Left cardiac atrium (tissue), 4 donors: ENCODE measurements around the gene MYCBPAP. TPM values are rescaled to one million over a fixed set of nuclear protein-coding genes. Genes with fewer than 3 reads are reported as not detected.

Experiments used
- ATAC-seq, 2 donors: fragments of 200-7000 bp; cut with Tn5 transposase; one replicate each; pipeline ENCODE4 v1.9.1; 2020; ENCODE audit warnings: mild to moderate bottlenecking in 2 of 2, moderate library complexity in 2 of 2
- DNase-seq: peaks from one replicate; pipeline ENCODE4 v3.0.0-alpha.2; 2020
- intact Hi-C, 2 donors: fragments of 100-400 bp; cut with DNase I; formaldehyde crosslinking; loops; one replicate each; pipeline versions ENCODE4 v1.14.1 to v1.15.1; 2022 to 2023
- total RNA-seq, 2 donors: library from RNA; stranded (reverse); fragmentation: NEBNext Ultra II Directional; extraction: Animal tissue kit (Norgen Biotek cat#: 25700); gene quantifications; one replicate each; pipeline ENCODE4 v1.2.1, GENCODE V29; 2021
- donor health status: DM: no; HTN: yes; CAD: no.
- donor health status: DM: no; HTN: yes; CAD: no; lungs with severe emphysema.
- donor health status: DM: yes; HTN: yes; CAD: no.
- donor health status: Dilated cardiomyopathy.

The MYCBPAP gene
- total RNA-seq, 2 donors from 2014 or later = 0.39 to 0.59 TPM

- no peak for DNase-seq
- ATAC-seq = no peak
- intact Hi-C loops = no loop called here
Measured at GRCh38 chr17:50527949-50528474, 19.8 kb downstream of the MYCBPAP start.

- DNase-seq (no peak), ATAC-seq (no peak)
- intact Hi-C loops = no loop called here
Measured at GRCh38 chr17:50529849-50530248, 21.6 kb downstream of the MYCBPAP start.

GRCh38 chr17:50531428-50532025, 23.3 kb downstream of the MYCBPAP start:
- intact Hi-C loops = loop anchor here in 1 of 2 donors (2.0 kb wide), 1 partner anchor 49 kb away; no protein-coding TSS in a partner anchor
- ATAC-seq (peak in 1 of 2 donors; percentile 11), DNase-seq (no peak)

DNA sequence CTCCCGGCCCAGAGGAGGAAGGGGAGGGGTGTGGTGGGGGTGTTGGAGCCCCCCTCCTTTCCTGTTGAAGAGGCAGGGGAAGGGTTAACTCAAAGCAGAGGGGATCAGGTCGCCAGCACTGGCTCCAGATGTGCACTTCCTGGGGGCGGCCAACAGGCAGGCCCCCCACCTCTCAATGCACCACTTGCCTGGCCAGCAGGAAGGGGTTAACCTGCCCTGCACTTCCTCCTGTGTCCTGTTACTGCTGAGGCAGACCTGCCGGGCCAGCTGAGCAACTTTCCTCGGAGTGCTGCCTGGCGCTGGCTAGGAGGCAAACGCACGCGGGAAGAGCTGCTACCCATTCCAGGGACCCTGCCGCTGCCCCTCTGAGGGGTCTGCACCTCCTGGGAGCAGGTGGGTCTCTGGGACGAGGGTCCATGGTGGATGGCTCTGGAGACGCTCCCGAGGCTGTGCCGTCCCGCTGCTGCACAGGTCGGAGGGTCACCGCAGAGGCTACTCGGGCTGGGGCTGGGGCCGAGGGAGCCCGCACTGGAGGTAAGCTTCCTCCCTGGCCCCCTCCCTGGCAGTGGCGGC, 24.3 kb downstream of the MYCBPAP start, which contains the start of gene EPN3:
TSS of gene EPN3 (plus strand) at position 284 of the 573 bp plus-strand sequence. CDS start 3,822 bp downstream, outside the sequence.
- ATAC-seq (peak in 1 of 2 donors; percentile 16), DNase-seq (no peak)
- intact Hi-C loops = loop anchor here in 1 of 2 donors (2.0 kb wide), 1 partner anchor 50 kb away; no protein-coding TSS in a partner anchor

DNA sequence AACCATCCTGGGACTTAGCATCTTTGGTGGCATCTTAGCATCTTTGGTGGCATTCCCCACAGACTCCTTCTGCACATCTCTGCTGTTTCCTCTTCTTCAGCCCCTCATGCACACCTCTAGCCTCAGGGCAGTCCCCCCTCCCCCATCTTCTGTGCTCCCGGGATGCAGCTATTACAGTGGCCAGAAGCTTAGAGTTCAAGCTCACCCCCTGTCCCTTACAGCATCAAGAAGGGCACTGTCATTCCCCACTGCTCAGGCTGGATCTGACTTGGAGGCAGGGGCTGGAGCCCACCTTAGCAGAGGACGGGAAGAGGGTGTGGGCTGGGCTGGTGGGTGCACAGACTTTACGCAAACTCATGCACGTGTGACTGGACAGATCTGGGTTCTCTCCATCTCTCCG, 24.9 kb downstream of the MYCBPAP start:
- intact Hi-C loops = loop anchor here in 1 of 2 donors (2.0 kb wide), 1 partner anchor 50 kb away; no protein-coding TSS in a partner anchor
- DNase-seq (no peak), ATAC-seq (peak in 1 of 2 donors; percentile 8)

- intact Hi-C loops = loop anchor here in 1 of 2 donors (2.0 kb wide), 1 partner anchor 51 kb away; no protein-coding TSS in a partner anchor
- ATAC-seq = peak; percentile 62 to 74
- DNase-seq = peak; percentile 79
Measured at GRCh38 chr17:50533720-50534148, 25.5 kb downstream of the MYCBPAP start.

- intact Hi-C loops = no loop called here
- DNase-seq = peak; percentile 48
- ATAC-seq = peak; percentile 58 to 71
Measured at GRCh38 chr17:50534222-50534978, 26.2 kb downstream of the MYCBPAP start.

DNA sequence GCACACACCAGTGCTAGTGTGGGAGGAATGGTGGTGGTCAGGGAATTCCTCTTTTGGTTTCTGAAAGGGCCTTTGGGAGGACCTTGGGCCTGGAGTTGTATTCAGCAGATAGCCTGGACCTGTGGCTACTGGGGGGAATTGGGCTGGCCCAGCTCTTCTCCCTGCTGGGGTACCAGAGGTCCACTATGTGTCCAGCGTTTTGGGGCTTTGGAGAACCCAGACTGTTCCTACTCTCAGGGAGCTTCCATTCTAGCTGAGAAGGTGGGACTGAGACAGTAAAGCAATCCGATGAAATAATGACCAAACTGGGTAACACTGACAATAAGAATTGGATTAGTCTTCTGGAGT, 26.7 kb downstream of the MYCBPAP start:
- DNase-seq (no peak), ATAC-seq (no peak)
- intact Hi-C loops = no loop called here

GRCh38 chr17:50535407-50535806, 27.2 kb downstream of the MYCBPAP start:
- intact Hi-C loops = no loop called here
- ATAC-seq (no peak), DNase-seq (no peak)

DNA sequence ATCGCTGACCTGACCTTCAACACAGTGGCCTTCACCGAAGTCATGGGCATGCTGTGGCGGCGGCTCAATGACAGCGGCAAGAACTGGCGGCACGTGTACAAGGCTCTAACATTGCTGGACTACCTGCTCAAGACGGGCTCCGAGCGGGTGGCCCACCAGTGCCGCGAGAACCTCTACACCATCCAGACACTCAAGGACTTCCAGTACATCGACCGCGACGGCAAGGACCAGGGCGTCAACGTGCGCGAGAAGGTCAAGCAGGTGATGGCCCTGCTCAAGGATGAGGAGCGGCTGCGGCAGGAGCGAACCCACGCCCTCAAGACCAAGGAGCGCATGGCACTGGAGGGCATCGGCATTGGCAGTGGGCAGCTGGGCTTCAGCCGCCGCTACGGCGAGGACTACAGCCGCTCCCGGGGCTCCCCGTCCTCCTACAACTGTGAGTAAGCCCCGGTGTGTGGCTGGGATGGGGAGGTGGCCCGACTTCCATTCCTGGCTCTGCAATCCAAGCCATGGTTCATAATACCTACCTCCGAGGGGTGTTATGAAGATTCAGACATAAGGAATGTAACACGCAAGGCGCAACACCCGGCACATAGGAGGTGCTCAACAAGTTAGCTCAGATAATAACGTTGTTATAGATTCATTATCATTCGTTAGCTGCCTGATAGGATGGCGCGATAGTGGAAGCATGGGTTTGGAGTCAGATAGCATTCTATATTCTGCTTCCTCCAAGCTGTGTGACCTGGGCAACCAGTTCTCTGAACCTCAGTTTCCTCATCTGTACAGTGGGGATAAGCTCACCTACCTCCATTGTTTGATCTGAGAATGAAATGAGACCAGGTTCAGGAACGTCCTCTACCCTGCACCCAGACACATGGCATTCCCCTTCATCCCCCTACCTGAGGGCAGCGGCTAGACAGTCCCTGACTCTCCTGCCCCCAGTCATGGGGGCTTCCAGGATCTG, 28.7 kb downstream of the MYCBPAP start:
- intact Hi-C loops = no loop called here
- DNase-seq (no peak), ATAC-seq (no peak)

DNA sequence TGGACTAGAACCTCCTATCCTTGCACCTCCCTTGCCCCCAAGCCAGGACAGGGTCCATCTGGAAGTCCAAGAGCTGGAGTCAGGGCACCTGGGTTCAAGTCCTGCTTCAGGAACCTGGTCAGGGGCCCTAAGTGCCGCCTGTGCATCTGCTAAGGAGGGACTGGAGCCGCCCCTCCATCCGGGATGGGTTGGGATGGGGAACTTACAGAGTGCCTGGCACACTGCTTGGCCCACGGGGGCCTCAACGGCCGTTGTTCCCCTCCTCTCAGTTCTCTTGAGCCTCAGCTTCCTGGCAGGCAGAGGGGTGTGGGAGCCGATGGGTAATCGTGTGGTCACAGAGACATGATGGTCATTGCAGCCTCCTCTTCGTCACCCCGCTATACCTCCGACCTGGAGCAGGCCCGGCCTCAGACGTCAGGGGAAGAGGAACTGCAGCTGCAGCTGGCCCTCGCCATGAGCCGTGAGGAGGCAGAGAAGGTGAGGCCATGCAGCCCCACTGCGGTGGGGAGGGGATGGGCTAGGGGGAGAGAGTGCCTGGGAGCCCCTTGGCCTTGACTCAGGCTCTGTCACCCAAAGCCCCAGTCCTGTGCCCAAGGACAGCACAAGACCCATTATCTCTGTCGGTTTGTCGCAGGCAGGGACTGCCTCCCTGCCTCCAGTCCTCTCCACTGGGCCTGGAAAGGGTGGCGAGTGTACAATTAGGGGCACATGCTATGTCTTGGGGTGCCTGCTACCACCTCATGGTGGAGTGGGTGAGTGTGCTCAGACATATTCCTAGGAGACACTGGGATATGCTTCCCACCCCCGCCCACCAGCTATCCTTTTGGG, 29.7 kb downstream of the MYCBPAP start:
- DNase-seq (no peak), ATAC-seq (no peak)
- intact Hi-C loops = no loop called here

GRCh38 chr17:50538549-50539410, 30.5 kb downstream of the MYCBPAP start:
- ATAC-seq (no peak), DNase-seq (no peak)
- intact Hi-C loops = no loop called here

DNA sequence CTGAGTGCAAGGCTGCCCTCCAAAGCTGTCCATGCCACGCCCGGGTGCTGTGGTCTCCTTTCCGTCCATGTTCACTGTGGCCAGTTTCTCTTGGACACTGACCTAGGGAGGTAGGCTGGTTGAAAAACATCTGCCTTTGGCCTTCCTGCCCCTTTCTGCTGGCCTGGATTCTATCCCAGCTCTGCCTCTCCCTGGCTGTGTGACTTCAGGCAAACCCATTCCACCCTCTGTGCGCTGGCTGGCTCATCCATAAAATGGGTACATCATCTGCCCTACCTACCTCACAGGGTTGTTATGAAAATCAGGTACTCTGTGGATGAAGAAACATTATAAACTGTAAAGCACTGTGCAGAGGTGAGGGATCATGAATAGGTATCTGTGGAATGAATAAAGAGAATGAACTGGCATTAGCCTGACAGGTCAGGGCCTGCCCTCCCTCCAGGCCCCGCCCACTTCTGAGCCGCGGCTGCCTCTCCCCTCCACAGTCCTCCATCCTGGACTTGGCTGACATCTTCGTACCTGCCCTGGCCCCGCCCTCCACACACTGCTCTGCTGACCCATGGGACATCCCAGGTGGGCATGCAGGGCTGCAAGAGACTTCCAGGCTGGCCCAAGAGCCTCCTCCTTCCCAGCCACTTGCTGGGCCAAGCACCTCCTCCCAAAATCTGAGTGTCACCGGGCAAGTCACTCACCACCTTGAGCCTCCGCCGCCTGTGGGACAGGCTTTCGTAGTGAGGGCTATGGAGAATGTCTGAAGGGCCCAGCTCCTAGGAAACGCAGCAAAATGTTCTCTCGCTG, 31.7 kb downstream of the MYCBPAP start:
- intact Hi-C loops = loop anchor here (10.0 kb wide), 3 partner anchors 55 to 415 kb away; no protein-coding TSS in a partner anchor
- DNase-seq = no peak
- ATAC-seq = no peak

DNA sequence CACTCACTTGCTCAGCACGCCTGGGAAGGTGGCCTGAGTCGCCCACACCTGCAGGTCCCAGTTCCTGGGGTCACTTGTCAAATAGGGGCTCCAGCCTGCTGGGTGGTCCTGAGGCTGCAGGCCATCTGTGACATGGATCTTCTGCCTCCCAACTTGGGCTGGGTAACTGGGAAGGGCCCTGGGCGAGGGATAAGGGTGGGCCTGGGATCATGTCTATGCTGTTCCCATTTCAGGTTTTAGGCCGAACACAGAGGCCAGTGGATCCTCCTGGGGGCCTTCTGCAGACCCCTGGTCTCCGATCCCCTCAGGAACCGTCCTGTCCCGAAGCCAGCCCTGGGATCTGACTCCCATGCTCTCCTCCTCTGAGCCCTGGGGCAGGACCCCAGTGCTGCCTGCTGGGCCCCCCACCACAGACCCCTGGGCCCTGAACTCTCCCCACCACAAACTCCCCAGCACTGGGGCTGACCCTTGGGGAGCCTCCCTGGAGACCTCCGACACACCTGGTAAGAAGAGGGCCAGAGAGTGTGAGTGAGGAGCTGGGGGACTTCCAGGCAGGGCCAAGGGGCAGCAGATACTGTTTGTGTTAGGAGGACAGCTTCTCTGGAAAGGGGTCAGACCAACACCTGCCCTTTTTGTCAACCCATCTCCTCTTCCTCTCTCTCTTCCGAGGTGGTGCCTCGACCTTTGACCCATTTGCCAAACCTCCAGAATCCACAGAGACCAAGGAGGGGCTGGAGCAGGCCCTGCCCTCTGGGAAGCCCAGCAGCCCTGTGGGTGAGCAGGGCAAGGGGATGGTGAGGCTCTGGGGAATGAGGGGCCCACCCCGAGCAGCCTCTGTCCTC, 32.5 kb downstream of the MYCBPAP start:
- intact Hi-C loops = loop anchor here (10.0 kb wide), 3 partner anchors 56 to 414 kb away; no protein-coding TSS in a partner anchor
- DNase-seq (no peak), ATAC-seq (no peak)

DNA sequence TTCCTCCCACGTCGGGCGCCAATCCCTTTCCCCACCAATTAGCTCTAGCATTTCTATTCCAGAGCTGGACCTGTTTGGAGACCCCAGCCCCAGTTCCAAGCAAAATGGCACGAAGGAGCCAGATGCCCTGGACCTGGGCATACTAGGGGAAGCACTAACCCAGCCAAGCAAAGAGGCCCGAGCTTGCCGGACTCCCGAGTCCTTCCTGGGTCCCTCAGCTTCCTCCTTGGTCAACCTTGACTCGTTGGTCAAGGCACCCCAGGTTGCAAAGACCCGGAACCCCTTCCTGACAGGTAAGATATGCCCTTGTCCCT, 33.1 kb downstream of the MYCBPAP start:
- intact Hi-C loops = loop anchor here (10.0 kb wide), 3 partner anchors 57 to 413 kb away; no protein-coding TSS in a partner anchor
- ATAC-seq (no peak), DNase-seq (no peak)
